HEK293 (cell line): ENCODE data around the gene BTBD8.
A peak's percentile ranks its signal among the peaks of the same experiment; 100 is the strongest.

Experiments
- IKZF3 ChIP-seq: fragments of 450-650 bp; IDR thresholded peaks from 2 replicates; pipeline ENCODE4 v1.5.0; 2018; ENCODE audit warnings: missing biosample characterization, mild to moderate bottlenecking, missing genetic modification characterization, moderate library complexity
- ZBTB10 ChIP-seq: fragments of 450-650 bp; formaldehyde crosslinking; IDR thresholded peaks from 2 replicates; pipeline ENCODE4 v1.5.1; 2016; ENCODE audit warnings: missing biosample characterization, missing genetic modification characterization
- ZNF140 ChIP-seq: fragments of 450-650 bp; formaldehyde crosslinking; IDR thresholded peaks from 2 replicates; pipeline ENCODE4 v1.5.1; 2016; ENCODE audit warnings: missing biosample characterization, missing genetic modification characterization
- ZNF175 ChIP-seq: fragments of 450-650 bp; formaldehyde crosslinking; IDR thresholded peaks from 2 replicates; pipeline ENCODE4 v1.5.1; 2016; ENCODE audit warnings: missing biosample characterization, missing genetic modification characterization
- ZNF211 ChIP-seq: fragments of 450-650 bp; formaldehyde crosslinking; IDR thresholded peaks from 2 replicates; pipeline ENCODE4 v1.5.1; 2016; ENCODE audit warnings: low read depth, missing biosample characterization, missing genetic modification characterization
- ZNF311 ChIP-seq: fragments of 450-650 bp; formaldehyde crosslinking; IDR thresholded peaks from 2 replicates; pipeline ENCODE4 v1.5.1; 2017; ENCODE audit warnings: missing biosample characterization, missing genetic modification characterization, borderline replicate concordance
- ZNF404 ChIP-seq: fragments of 450-650 bp; formaldehyde crosslinking; IDR thresholded peaks from 2 replicates; pipeline ENCODE4 v1.5.1; 2017; ENCODE audit warnings: missing biosample characterization, missing genetic modification characterization
- ZNF518A ChIP-seq: fragments of 450-650 bp; formaldehyde crosslinking; conservative IDR thresholded peaks from 2 replicates; pipeline ENCODE4 v1.5.1; 2016; ENCODE audit warnings: low read depth, missing biosample characterization, missing genetic modification characterization
- TF ChIP-seq, protein P1 (sequence below): fragments of 450-650 bp; formaldehyde crosslinking; IDR thresholded peaks from 2 replicates; pipeline ENCODE4 v1.5.1; 2016; ENCODE audit warnings: missing biosample characterization, missing genetic modification characterization, low read depth
- TF ChIP-seq, protein P2 (sequence below): fragments of 450-650 bp; formaldehyde crosslinking; IDR thresholded peaks from 2 replicates; pipeline ENCODE4 v1.5.0; 2017; ENCODE audit warnings: missing biosample characterization, missing genetic modification characterization, borderline replicate concordance
- TF ChIP-seq, protein P3 (sequence below): fragments of 450-650 bp; formaldehyde crosslinking; IDR thresholded peaks from 2 replicates; pipeline ENCODE4 v1.5.1; 2016; ENCODE audit warnings: missing biosample characterization, missing genetic modification characterization
- TF ChIP-seq, protein P4 (sequence below): fragments of 450-650 bp; formaldehyde crosslinking; IDR thresholded peaks from 2 replicates; pipeline ENCODE4 v1.5.1; 2017; ENCODE audit warnings: missing biosample characterization, missing genetic modification characterization
- TF ChIP-seq, protein P5 (sequence below): fragments of 450-650 bp; formaldehyde crosslinking; IDR thresholded peaks from 2 replicates; pipeline ENCODE4; 2016; ENCODE audit warnings: missing biosample characterization, missing genetic modification characterization
- TF ChIP-seq, protein P6 (sequence below): fragments of 450-650 bp; IDR thresholded peaks from 2 replicates; pipeline ENCODE4 v1.5.1; 2018; ENCODE audit warnings: missing biosample characterization, mild to moderate bottlenecking, missing genetic modification characterization

The BTBD8 gene

GRCh38 chr1:92030656-92031107, 49.5 kb upstream of the BTBD8 start (continued):
- TF ChIP-seq, protein P1, sequence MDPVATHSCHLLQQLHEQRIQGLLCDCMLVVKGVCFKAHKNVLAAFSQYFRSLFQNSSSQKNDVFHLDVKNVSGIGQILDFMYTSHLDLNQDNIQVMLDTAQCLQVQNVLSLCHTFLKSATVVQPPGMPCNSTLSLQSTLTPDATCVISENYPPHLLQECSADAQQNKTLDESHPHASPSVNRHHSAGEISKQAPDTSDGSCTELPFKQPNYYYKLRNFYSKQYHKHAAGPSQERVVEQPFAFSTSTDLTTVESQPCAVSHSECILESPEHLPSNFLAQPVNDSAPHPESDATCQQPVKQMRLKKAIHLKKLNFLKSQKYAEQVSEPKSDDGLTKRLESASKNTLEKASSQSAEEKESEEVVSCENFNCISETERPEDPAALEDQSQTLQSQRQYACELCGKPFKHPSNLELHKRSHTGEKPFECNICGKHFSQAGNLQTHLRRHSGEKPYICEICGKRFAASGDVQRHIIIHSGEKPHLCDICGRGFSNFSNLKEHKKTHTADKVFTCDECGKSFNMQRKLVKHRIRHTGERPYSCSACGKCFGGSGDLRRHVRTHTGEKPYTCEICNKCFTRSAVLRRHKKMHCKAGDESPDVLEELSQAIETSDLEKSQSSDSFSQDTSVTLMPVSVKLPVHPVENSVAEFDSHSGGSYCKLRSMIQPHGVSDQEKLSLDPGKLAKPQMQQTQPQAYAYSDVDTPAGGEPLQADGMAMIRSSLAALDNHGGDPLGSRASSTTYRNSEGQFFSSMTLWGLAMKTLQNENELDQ: no peak
- no peak for TF ChIP-seq ZNF404 (tag by site-specific recombination)
- TF ChIP-seq, protein P2, sequence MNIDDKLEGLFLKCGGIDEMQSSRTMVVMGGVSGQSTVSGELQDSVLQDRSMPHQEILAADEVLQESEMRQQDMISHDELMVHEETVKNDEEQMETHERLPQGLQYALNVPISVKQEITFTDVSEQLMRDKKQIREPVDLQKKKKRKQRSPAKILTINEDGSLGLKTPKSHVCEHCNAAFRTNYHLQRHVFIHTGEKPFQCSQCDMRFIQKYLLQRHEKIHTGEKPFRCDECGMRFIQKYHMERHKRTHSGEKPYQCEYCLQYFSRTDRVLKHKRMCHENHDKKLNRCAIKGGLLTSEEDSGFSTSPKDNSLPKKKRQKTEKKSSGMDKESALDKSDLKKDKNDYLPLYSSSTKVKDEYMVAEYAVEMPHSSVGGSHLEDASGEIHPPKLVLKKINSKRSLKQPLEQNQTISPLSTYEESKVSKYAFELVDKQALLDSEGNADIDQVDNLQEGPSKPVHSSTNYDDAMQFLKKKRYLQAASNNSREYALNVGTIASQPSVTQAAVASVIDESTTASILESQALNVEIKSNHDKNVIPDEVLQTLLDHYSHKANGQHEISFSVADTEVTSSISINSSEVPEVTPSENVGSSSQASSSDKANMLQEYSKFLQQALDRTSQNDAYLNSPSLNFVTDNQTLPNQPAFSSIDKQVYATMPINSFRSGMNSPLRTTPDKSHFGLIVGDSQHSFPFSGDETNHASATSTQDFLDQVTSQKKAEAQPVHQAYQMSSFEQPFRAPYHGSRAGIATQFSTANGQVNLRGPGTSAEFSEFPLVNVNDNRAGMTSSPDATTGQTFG (tag by site-specific recombination): no peak
- no peak for TF ChIP-seq ZNF175 (tag by site-specific recombination)
- TF ChIP-seq ZBTB10 (tag by site-specific recombination): no peak
- TF ChIP-seq ZNF311 (tag by site-specific recombination): no peak
- peak; percentile 39; the same call in 1 of the 2 replicates for TF ChIP-seq ZNF140 (tag by site-specific recombination)
- peak; percentile 52; the same call in 1 of the 2 replicates for TF ChIP-seq IKZF3
- TF ChIP-seq, protein P3, sequence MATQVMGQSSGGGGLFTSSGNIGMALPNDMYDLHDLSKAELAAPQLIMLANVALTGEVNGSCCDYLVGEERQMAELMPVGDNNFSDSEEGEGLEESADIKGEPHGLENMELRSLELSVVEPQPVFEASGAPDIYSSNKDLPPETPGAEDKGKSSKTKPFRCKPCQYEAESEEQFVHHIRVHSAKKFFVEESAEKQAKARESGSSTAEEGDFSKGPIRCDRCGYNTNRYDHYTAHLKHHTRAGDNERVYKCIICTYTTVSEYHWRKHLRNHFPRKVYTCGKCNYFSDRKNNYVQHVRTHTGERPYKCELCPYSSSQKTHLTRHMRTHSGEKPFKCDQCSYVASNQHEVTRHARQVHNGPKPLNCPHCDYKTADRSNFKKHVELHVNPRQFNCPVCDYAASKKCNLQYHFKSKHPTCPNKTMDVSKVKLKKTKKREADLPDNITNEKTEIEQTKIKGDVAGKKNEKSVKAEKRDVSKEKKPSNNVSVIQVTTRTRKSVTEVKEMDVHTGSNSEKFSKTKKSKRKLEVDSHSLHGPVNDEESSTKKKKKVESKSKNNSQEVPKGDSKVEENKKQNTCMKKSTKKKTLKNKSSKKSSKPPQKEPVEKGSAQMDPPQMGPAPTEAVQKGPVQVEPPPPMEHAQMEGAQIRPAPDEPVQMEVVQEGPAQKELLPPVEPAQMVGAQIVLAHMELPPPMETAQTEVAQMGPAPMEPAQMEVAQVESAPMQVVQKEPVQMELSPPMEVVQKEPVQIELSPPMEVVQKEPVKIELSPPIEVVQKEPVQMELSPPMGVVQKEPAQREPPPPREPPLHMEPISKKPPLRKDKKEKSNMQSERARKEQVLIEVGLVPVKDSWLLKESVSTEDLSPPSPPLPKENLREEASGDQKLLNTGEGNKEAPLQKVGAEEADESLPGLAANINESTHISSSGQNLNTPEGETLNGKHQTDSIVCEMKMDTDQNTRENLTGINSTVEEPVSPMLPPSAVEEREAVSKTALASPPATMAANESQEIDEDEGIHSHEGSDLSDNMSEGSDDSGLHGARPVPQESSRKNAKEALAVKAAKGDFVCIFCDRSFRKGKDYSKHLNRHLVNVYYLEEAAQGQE (tag by site-specific recombination): no peak
- TF ChIP-seq, protein P4, sequence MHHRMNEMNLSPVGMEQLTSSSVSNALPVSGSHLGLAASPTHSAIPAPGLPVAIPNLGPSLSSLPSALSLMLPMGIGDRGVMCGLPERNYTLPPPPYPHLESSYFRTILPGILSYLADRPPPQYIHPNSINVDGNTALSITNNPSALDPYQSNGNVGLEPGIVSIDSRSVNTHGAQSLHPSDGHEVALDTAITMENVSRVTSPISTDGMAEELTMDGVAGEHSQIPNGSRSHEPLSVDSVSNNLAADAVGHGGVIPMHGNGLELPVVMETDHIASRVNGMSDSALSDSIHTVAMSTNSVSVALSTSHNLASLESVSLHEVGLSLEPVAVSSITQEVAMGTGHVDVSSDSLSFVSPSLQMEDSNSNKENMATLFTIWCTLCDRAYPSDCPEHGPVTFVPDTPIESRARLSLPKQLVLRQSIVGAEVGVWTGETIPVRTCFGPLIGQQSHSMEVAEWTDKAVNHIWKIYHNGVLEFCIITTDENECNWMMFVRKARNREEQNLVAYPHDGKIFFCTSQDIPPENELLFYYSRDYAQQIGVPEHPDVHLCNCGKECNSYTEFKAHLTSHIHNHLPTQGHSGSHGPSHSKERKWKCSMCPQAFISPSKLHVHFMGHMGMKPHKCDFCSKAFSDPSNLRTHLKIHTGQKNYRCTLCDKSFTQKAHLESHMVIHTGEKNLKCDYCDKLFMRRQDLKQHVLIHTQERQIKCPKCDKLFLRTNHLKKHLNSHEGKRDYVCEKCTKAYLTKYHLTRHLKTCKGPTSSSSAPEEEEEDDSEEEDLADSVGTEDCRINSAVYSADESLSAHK (tag by site-specific recombination): no peak
- TF ChIP-seq ZNF518A (tag by site-specific recombination): no peak
- TF ChIP-seq, protein P5, sequence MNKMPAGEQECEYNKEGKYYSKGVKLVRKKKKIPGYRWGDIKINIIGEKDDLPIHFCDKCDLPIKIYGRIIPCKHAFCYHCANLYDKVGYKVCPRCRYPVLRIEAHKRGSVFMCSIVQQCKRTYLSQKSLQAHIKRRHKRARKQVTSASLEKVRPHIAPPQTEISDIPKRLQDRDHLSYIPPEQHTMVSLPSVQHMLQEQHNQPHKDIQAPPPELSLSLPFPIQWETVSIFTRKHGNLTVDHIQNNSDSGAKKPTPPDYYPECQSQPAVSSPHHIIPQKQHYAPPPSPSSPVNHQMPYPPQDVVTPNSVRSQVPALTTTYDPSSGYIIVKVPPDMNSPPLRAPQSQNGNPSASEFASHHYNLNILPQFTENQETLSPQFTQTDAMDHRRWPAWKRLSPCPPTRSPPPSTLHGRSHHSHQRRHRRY (tag by site-specific recombination): no peak
- TF ChIP-seq, protein P6, sequence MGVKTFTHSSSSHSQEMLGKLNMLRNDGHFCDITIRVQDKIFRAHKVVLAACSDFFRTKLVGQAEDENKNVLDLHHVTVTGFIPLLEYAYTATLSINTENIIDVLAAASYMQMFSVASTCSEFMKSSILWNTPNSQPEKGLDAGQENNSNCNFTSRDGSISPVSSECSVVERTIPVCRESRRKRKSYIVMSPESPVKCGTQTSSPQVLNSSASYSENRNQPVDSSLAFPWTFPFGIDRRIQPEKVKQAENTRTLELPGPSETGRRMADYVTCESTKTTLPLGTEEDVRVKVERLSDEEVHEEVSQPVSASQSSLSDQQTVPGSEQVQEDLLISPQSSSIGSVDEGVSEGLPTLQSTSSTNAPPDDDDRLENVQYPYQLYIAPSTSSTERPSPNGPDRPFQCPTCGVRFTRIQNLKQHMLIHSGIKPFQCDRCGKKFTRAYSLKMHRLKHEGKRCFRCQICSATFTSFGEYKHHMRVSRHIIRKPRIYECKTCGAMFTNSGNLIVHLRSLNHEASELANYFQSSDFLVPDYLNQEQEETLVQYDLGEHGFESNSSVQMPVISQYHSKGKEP (tag by site-specific recombination): no peak
- TF ChIP-seq ZNF211 (tag by site-specific recombination): no peak
